NCI-H2227 (cell line): Measurements from ENCODE around the gene MSH2.

Experiments used
- DNase-seq: peaks from one replicate; lab custom pipeline; 2025; ENCODE audit not compliant: unreplicated experiment; lab: John Stamatoyannopoulos, UW

Gene MSH2

GRCh38 chr2:47504174-47504810, 101.3 kb downstream of the MSH2 start:
- DNase-seq = no peak

- no peak for DNase-seq
Observed at GRCh38 chr2:47506024-47506423, 103.1 kb downstream of the MSH2 start.

- DNase-seq = no peak
Observed at GRCh38 chr2:47506436-47506835, 103.5 kb downstream of the MSH2 start.

GRCh38 chr2:47508080-47508479, 105.1 kb downstream of the MSH2 start:
- DNase-seq = no peak

- DNase-seq = no peak
Observed at GRCh38 chr2:47508641-47509040, 105.7 kb downstream of the MSH2 start.

GRCh38 chr2:47509250-47509649, 106.3 kb downstream of the MSH2 start:
- no peak for DNase-seq

GRCh38 chr2:47509821-47510385, 106.9 kb downstream of the MSH2 start:
- DNase-seq = no peak

- no peak for DNase-seq
Observed at GRCh38 chr2:47510745-47511144, 107.8 kb downstream of the MSH2 start.

GRCh38 chr2:47512581-47513083, 109.7 kb downstream of the MSH2 start:
- DNase-seq = no peak

GRCh38 chr2:47513981-47514520, 111.1 kb downstream of the MSH2 start:
- no peak for DNase-seq

- no peak for DNase-seq
Observed at GRCh38 chr2:47516360-47517104, 113.6 kb downstream of the MSH2 start.

- DNase-seq = no peak
Observed at GRCh38 chr2:47518497-47519146, 115.7 kb downstream of the MSH2 start.

GRCh38 chr2:47519147-47519537, 116.2 kb downstream of the MSH2 start:
- no peak for DNase-seq

GRCh38 chr2:47519604-47520301, 116.8 kb downstream of the MSH2 start:
- peak; percentile 62 for DNase-seq

- DNase-seq = peak; percentile 51
Observed at GRCh38 chr2:47520302-47520630, 117.3 kb downstream of the MSH2 start.

- DNase-seq = peak; percentile 79
Observed at GRCh38 chr2:47520825-47521665, 118.1 kb downstream of the MSH2 start.

- DNase-seq = no peak
Observed at GRCh38 chr2:47521666-47522285, 118.8 kb downstream of the MSH2 start.

- no peak for DNase-seq
Observed at GRCh38 chr2:47525167-47525566, 122.2 kb downstream of the MSH2 start.

- no peak for DNase-seq
Observed at GRCh38 chr2:47528455-47528854, 125.5 kb downstream of the MSH2 start.

GRCh38 chr2:47528874-47529273, 125.9 kb downstream of the MSH2 start:
- peak; percentile 20 for DNase-seq
